ENCODE measurements around the gene ELF3. TPM values are rescaled to one million over a fixed set of nuclear protein-coding genes. Genes with fewer than 3 reads are reported as not detected.

Gene ELF3
- total RNA-seq (2012; rRNA removed), result under 0.01 TPM in 1 of 2 replicates, not detected in the other
- 0.19 and 0.38 TPM in 2 replicates for polyA plus RNA-seq (2012; rRNA removed)
- polyA plus RNA-seq (2012; cell fraction: cytosol; rRNA removed), result 0.02 and 0.11 TPM in 2 replicates
- 1.3 and 7.4 TPM in 2 replicates for polyA plus RNA-seq (2012; cell fraction: nucleus; rRNA removed; ENCODE audit: low replicate concordance)
- percentile 29 among the genes with signal in this experiment for Bru-seq, nascent RNA
- BruChase-seq, experiment 1, labeled RNA remaining after a 6-hour chase, result percentile 31 among the genes with signal in this experiment
- BruChase-seq, experiment 2, labeled RNA remaining after a 2-hour chase, result percentile 28 among the genes with signal in this experiment
- long read RNA-seq, result 0 reads

GRCh38 chr1:202010180-202011015 is at the start of gene ELF3:
Gene ELF3 (plus strand): TSS chr1:202010587. CDS start chr1:202011137, 550 bp downstream.
- intact Hi-C loops (cut with micrococcal nuclease), result no loop called here

More at GRCh38 chr1:202010180-202011015, at the start of gene ELF3:
- Histone ChIP-seq H3K9ac (ENCODE audit: low read depth, low read length) (no peak within 1 kb of the TSS), H2BK20ac (ENCODE audit: low read depth, low read length) (no peak within 1 kb of the TSS), H3K4me1 (ENCODE audit: control insufficient read depth, insufficient read depth, low read length) (peaks cover 2% of the 10 kb centered on the region; the same call in 1 of the 2 replicates), H2AK9ac (replicated peaks; ENCODE audit: low read depth, low read length, poor library complexity) (peak within 1 kb of the TSS; percentile 87), H3K14ac (replicated peaks; ENCODE audit: low read depth, low read length) (no peak within 1 kb of the TSS), H3K27me3 (ENCODE audit: control insufficient read depth, insufficient read depth, low read length) (0 out of 2 replicates have a peak, but pooled peaks cover 2% of the 10 kb centered on the region), H3K4me2 (ENCODE audit: low read depth, low read length) (no peak within 1 kb of the TSS), H3K27ac (ENCODE audit: insufficient read depth, low read length) (no peak within 1 kb of the TSS), H4K20me1 (ENCODE audit: insufficient read depth, low read length) (no peaks in the 10 kb centered on the region), H3K79me1 (ENCODE audit: low read depth in 1 of 2, low read length in 2 of 2) (no peaks in the 10 kb centered on the region), H2AFZ (replicated peaks; ENCODE audit: low read length, poor library complexity) (peak within 1 kb of the TSS; percentile 54), H4K8ac (ENCODE audit: low read depth in 2 of 2, low read length in 2 of 2) (no peak within 1 kb of the TSS), H2BK120ac (ENCODE audit: low read depth, low read length) (no peak within 1 kb of the TSS), H3K36me3 (ENCODE audit: control insufficient read depth, insufficient read depth, low read length) (peaks cover 3% of the 10 kb centered on the region), H3K4me3 (ENCODE audit: insufficient read depth, low read depth, low read length) (no peak within 1 kb of the TSS), H3K23ac (ENCODE audit: low read depth, low read length) (no peak within 1 kb of the TSS), H2BK15ac (ENCODE audit: low read depth, low read length) (no peak within 1 kb of the TSS), H3K9me1 (ENCODE audit: insufficient read depth, low read length) (no peaks in the 10 kb centered on the region; the same call in 1 of the 2 replicates), H4K5ac (ENCODE audit: low read depth, low read length) (no peak within 1 kb of the TSS), H3K4ac (ENCODE audit: low read depth, low read length) (no peak within 1 kb of the TSS), H2BK5ac (ENCODE audit: low read depth, low read length, poor library complexity, severe bottlenecking) (no peak within 1 kb of the TSS), H3K56ac (ENCODE audit: extremely low read depth, insufficient read depth, low read length) (no peak within 1 kb of the TSS), H2AK5ac (ENCODE audit: low read depth, low read length) (peak within 1 kb of the TSS; percentile 47; the same call in 1 of the 2 replicates), H3K18ac (ENCODE audit: low read depth, low read length) (no peak within 1 kb of the TSS), H4K91ac (ENCODE audit: insufficient read depth, low read depth, low read length) (no peak within 1 kb of the TSS), H3K9me3 (ENCODE audit: control insufficient read depth, insufficient read depth, low read length) (no peaks in the 10 kb centered on the region)
- no peak for DNase-seq
- no peak for TF ChIP-seq CEBPB (IDR thresholded peaks at IDR 0.05; ENCODE audit: low read depth, low read length)
- TF ChIP-seq SMC3 (IDR thresholded peaks at IDR 0.05; ENCODE audit: low read depth, low read length), result no peak
- no peak for TF ChIP-seq BHLHE40 (IDR thresholded peaks at IDR 0.05; ENCODE audit: low read depth, low read length)
- TF ChIP-seq FOS (IDR thresholded peaks at IDR 0.05; ENCODE audit: low read depth, low read length), result no peak
- no peak for TF ChIP-seq POLR2A (IDR thresholded peaks at IDR 0.05; ENCODE audit: low read depth, low read length)
- no peak for TF ChIP-seq MXI1 (IDR thresholded peaks at IDR 0.05; ENCODE audit: borderline replicate concordance, low read depth, low read length)
- no peak for TF ChIP-seq CTCF (conservative IDR thresholded peaks at IDR 0.05; ENCODE audit: low read depth, low read length)
- TF ChIP-seq MAZ (IDR thresholded peaks at IDR 0.05; ENCODE audit: borderline replicate concordance, low read depth, low read length), result no peak
- TF ChIP-seq USF2 (IDR thresholded peaks at IDR 0.05; ENCODE audit: low read depth, low read length), result no peak
- TF ChIP-seq MAFK (IDR thresholded peaks at IDR 0.05; ENCODE audit: low read depth, low read length), result no peak
- TF ChIP-seq ELK1 (IDR thresholded peaks at IDR 0.05; ENCODE audit: borderline replicate concordance, low read depth, low read length), result no peak
- no peak for TF ChIP-seq RCOR1 (IDR thresholded peaks at IDR 0.05; ENCODE audit: insufficient replicate concordance, low read length)
- BruUV-seq (replicated peaks), result no TSS peak
- WGBS, 2 experiments (ENCODE audit: extremely low coverage in 2 of 2, insufficient read length in 1 of 2), result 75% methylated on average over 12 of the region's 24 CpGs; no CpG with 5 or more reads in 1 of the 2 experiments
- POLR2A ChIA-PET (ENCODE audit: unreplicated experiment), result no interaction called here
- CTCF ChIA-PET, result interaction anchor here (0.6 kb wide), 1 partner anchor 50 kb away, joined by 3 read pairs; no protein-coding TSS in a partner anchor
- in situ Hi-C loops (cut with MboI; ENCODE audit: low sequenced_read_pairs) (loop anchor here (5.0 kb wide), 1 partner anchor 107 kb away; no protein-coding TSS in a partner anchor), dilution Hi-C loops (cut with HindIII; ENCODE audit: low sequenced_read_pairs, unreplicated experiment) (no loop called here)
- no peak for ATAC-seq (ENCODE audit: low read depth)
